Endothelial cell of umbilical vein (primary cell): ENCODE results near the gene FLRT1. TPM values are rescaled to one million over a fixed set of nuclear protein-coding genes. Genes with fewer than 3 reads are reported as not detected.

ENCODE experiments used
- Bru-seq: library from RNA; stranded (reverse); fragments of 400-500 nt; gene quantifications from one replicate; lab custom pipeline; 2021; lab: Mats Ljungman, UMichigan
- BruChase-seq, 2 experiments: library from RNA; stranded (reverse); fragments of 400-500 nt; gene quantifications; one replicate each; lab custom pipeline; 2021; lab: Mats Ljungman, UMichigan
- BruUV-seq: library from RNA; stranded (reverse); fragments of 400-500 nt; replicated peaks from 2 replicates; lab custom pipeline; 2021; lab: Mats Ljungman, UMichigan
- CTCF ChIA-PET: fragments of 300-600, 350-600 bp; sonication (Branson Sonifier 250); formaldehyde crosslinking; loops from one replicate; lab custom pipeline; 2021; ENCODE audit warnings: antibody characterized with exemption, inconsistent platforms; lab: Charles Lee
- POLR2A ChIA-PET: fragments of 300-600, 350-600 bp; sonication (Branson Sonifier 250); formaldehyde crosslinking; loops from one replicate; lab custom pipeline; 2021; ENCODE audit warnings: antibody characterized with exemption, inconsistent platforms; lab: Charles Lee
- DNase-seq: peaks from one replicate; pipeline ENCODE4 v3.0.0-alpha.2; 2011; ENCODE audit warnings: low read depth, low spot score
- FAIRE-seq: peaks from 2 replicates; lab custom pipeline; 2011; peaks lifted over from hg19 to GRCh38; lab: Jason Lieb, UNC
- H2AFZ ChIP-seq: 2 replicates; pipeline ENCODE4 v1.6.0; 2012; ENCODE audit warnings: low read depth, low read length, control low read depth, inconsistent platforms
- H3K27ac ChIP-seq: 2 replicates; pipeline ENCODE4 v1.5.1; 2011; ENCODE audit warnings: low read depth, mild to moderate bottlenecking, control low read depth, low read length, moderate library complexity; ENCODE audit not compliant: insufficient read depth
- H3K27me3 ChIP-seq, 2 experiments: 2 replicates each; pipeline versions ENCODE4 v1.6.0 to v1.6.1; 2011; ENCODE audit warnings: low read length in 2 of 2, mixed read lengths in 1 of 2; ENCODE audit not compliant: control insufficient read depth in 2 of 2, insufficient read depth in 2 of 2
- H3K36me3 ChIP-seq, 2 experiments: 2 replicates in 1 of 2; 3 replicates in 1 of 2; pipeline ENCODE4 v1.5.1; 2011; ENCODE audit warnings: low read length in 2 of 2, mild to moderate bottlenecking in 1 of 2, moderate library complexity in 1 of 2; ENCODE audit not compliant: control insufficient read depth in 2 of 2, insufficient read depth in 2 of 2; ENCODE audit errors: extremely low read depth in 1 of 2
- H3K4me1 ChIP-seq: 3 replicates; pipeline ENCODE4 v1.5.1; 2011; ENCODE audit warnings: mild to moderate bottlenecking, low read length; ENCODE audit not compliant: control insufficient read depth, insufficient read depth; ENCODE audit errors: extremely low read depth
- H3K4me2 ChIP-seq: 2 replicates; pipeline ENCODE4 v1.6.1; 2011; ENCODE audit warnings: low read length, control low read depth, mixed read lengths; ENCODE audit not compliant: insufficient read depth
- H3K4me3 ChIP-seq, 3 experiments: fragments of 200-600 bp in 1 of 3; sonication (generic), shearing (Covaris generic) in 1 of 3; replicated peaks in 1 of 3; 2 replicates each; pipeline ENCODE4 v1.5.1; 2011 to 2016; ENCODE audit warnings: control low read depth in 3 of 3, low read length in 3 of 3, mild to moderate bottlenecking in 2 of 3, inconsistent platforms in 1 of 3, low read depth in 1 of 3, moderate library complexity in 1 of 3; ENCODE audit not compliant: insufficient read depth in 1 of 3
- H3K79me2 ChIP-seq: 2 replicates; pipeline ENCODE4 v1.6.0; 2012; ENCODE audit warnings: low read length, inconsistent platforms; ENCODE audit not compliant: control insufficient read depth, insufficient read depth
- H3K9ac ChIP-seq: replicated peaks from 2 replicates; pipeline ENCODE3; 2011; ENCODE audit warnings: low read length, control low read depth; ENCODE audit not compliant: insufficient read depth; ENCODE audit errors: extremely low read depth
- H3K9me1 ChIP-seq: replicated peaks from 3 replicates; pipeline ENCODE4 v1.6.0; 2011; ENCODE audit warnings: mild to moderate bottlenecking, low read length; ENCODE audit not compliant: control insufficient read depth, insufficient read depth; ENCODE audit errors: extremely low read depth
- H3K9me3 ChIP-seq: replicated peaks from 2 replicates; pipeline ENCODE4 v1.5.1; 2012; ENCODE audit warnings: low read length, inconsistent platforms; ENCODE audit not compliant: control insufficient read depth, insufficient read depth
- H4K20me1 ChIP-seq: replicated peaks from 2 replicates; pipeline ENCODE3; 2011; ENCODE audit warnings: mild to moderate bottlenecking, low read length; ENCODE audit not compliant: control insufficient read depth, insufficient read depth; ENCODE audit errors: extremely low read depth
- CTCF ChIP-seq, 2 donors: IDR thresholded peaks; 1 replicate in 1 of 2; 2 replicates in 1 of 2; pipeline ENCODE4 v1.5.1; 2011; ENCODE audit warnings: low read length in 2 of 2, mild to moderate bottlenecking in 2 of 2, moderate library complexity in 2 of 2, control low read depth in 1 of 2, inconsistent platforms in 1 of 2, low read depth in 1 of 2; ENCODE audit not compliant: insufficient read depth in 1 of 2; ENCODE audit errors: extremely low read depth in 1 of 2
- EZH2 ChIP-seq: IDR thresholded peaks from 2 replicates; pipeline ENCODE4 v1.6.1; 2012; ENCODE audit warnings: borderline replicate concordance, low read depth, mild to moderate bottlenecking, moderate library complexity, low read length, inconsistent platforms; ENCODE audit not compliant: severe bottlenecking
- FOS ChIP-seq: IDR thresholded peaks from 2 replicates; pipeline ENCODE4 v1.6.1; 2011; ENCODE audit warnings: mild to moderate bottlenecking, low read length, moderate library complexity, borderline replicate concordance; ENCODE audit not compliant: insufficient read depth
- GATA2 ChIP-seq: IDR thresholded peaks from 2 replicates; pipeline ENCODE4 v1.7.0; 2011; ENCODE audit warnings: low read depth, mild to moderate bottlenecking, moderate library complexity, mixed read lengths, low read length; ENCODE audit not compliant: insufficient read length, insufficient read depth
- JUN ChIP-seq: IDR thresholded peaks from 2 replicates; pipeline ENCODE4 v1.6.1; 2011; ENCODE audit warnings: borderline replicate concordance, low read depth; ENCODE audit not compliant: insufficient read length, insufficient read depth
- MAX ChIP-seq: IDR thresholded peaks from 2 replicates; pipeline ENCODE4 v1.6.1; 2011; ENCODE audit not compliant: insufficient read depth, insufficient read length
- MYC ChIP-seq: IDR thresholded peaks from one replicate; pipeline ENCODE4 v1.6.1; 2011; ENCODE audit warnings: mild to moderate bottlenecking, low read depth, low read length
- POLR2A ChIP-seq: IDR thresholded peaks from 2 replicates; pipeline ENCODE4 v1.6.1; 2012; ENCODE audit warnings: low read depth, mild to moderate bottlenecking, control low read depth, low read length
- POLR2AphosphoS5 ChIP-seq: IDR thresholded peaks from 2 replicates; pipeline ENCODE4 v1.6.1; 2012; ENCODE audit warnings: low read depth, mild to moderate bottlenecking, control low read depth, low read length, moderate library complexity; ENCODE audit not compliant: insufficient read depth
- dilution Hi-C: fragments of 300-500 bp; cut with MboI; formaldehyde crosslinking; loops from one replicate; pipeline ENCODE4 v1.15.0; 2019; ENCODE audit warnings: low sequenced_read_pairs; ENCODE audit not compliant: extremely low pct_ligation_motif_present
- intact Hi-C: fragments of 100-400 bp; cut with micrococcal nuclease; formaldehyde crosslinking; loops from one replicate; pipeline ENCODE4 v1.10.0; 2022
- long read RNA-seq: library from polyadenylated mRNA; stranded (forward); transcript quantifications from one replicate; pipeline ENCODE4 v2.0.0, GENCODE V29; 2021
- polyA minus RNA-seq, 3 experiments: library from RNA; depleted of rRNA, polyadenylated mRNA; stranded (reverse); fragments of >200 nt; gene quantifications; 1 replicate in 1 of 3; 2 replicates in 2 of 3; pipeline ENCODE4 v1.2.3, GENCODE V29; 2011
- polyA plus RNA-seq, 4 experiments: library from polyadenylated mRNA; depleted of rRNA in 3 of 4; stranded (reverse) in 3 of 4; unstranded in 1 of 4; fragments of >200 nt; gene quantifications; 2 replicates each; pipeline versions ENCODE4 v1.2.1 to v1.2.3, GENCODE V29; 2011 to 2012; ENCODE audit warnings: missing spikeins in 1 of 4
- total RNA-seq: library from RNA; stranded (reverse); gene quantifications from 2 replicates; pipeline ENCODE4 v1.2.3, GENCODE V29; 2021

The FLRT1 gene
- total RNA-seq: not detected in 2 replicates
- polyA plus RNA-seq: not detected in 2 replicates
- not detected in 2 replicates for polyA plus RNA-seq (2011; cell fraction: cytosol; rRNA removed)
- polyA plus RNA-seq (2011; cell fraction: nucleus; rRNA removed): not detected in 2 replicates
- polyA plus RNA-seq (2012): 0.16 and 0.19 TPM in 2 replicates
- polyA minus RNA-seq: not detected in 2 replicates
- polyA minus RNA-seq (2011; cell fraction: cytosol; rRNA and poly(A)+ RNA removed): 0.31 TPM
- polyA minus RNA-seq (2011; cell fraction: nucleus; rRNA and poly(A)+ RNA removed): not detected in 2 replicates
- Bru-seq, nascent RNA: not detected
- BruChase-seq, experiment 1, labeled RNA remaining after a 6-hour chase: not detected
- BruChase-seq, experiment 2, labeled RNA remaining after a 2-hour chase: not detected
- long read RNA-seq: 0 reads

- no peak for DNase-seq
- Histone ChIP-seq H3K36me3 (no peaks in the 10 kb centered on the region), H3K4me2 (no peak within 1 kb of the TSS), H3K79me2 (no peaks in the 10 kb centered on the region), H3K9ac (no peak within 1 kb of the TSS), H3K9me1 (no peaks in the 10 kb centered on the region), H3K27ac (no peak within 1 kb of the TSS), H3K4me3 (peak within 1 kb of the TSS in 1 of 3 experiments; percentile 5), H3K9me3 (no peaks in the 10 kb centered on the region), H4K20me1 (no peaks in the 10 kb centered on the region), H3K27me3 (peaks cover 27 to 37% of the 10 kb centered on the region in 2 experiments), H2AFZ (no peak within 1 kb of the TSS), H3K4me1 (no peaks in the 10 kb centered on the region)
- no peak for FAIRE-seq
- no peak for TF ChIP-seq EZH2
- no peak for TF ChIP-seq GATA2
- TF ChIP-seq FOS: no peak
- TF ChIP-seq JUN: no peak
- TF ChIP-seq MAX: no peak
- no peak for TF ChIP-seq CTCF (IDR thresholded peaks at IDR 0.05; ENCODE audit: extremely low read depth in 1 of 2, insufficient read depth in 1 of 2, low read depth in 1 of 2, low read length in 2 of 2)
- TF ChIP-seq POLR2A: no peak
- TF ChIP-seq POLR2AphosphoS5: no peak
- no peak for TF ChIP-seq MYC
- POLR2A ChIA-PET: no interaction called here
- CTCF ChIA-PET: interaction anchor here (2.1 to 5.0 kb wide), 2 partner anchors 34 to 117 kb away, joined by 4 to 23 read pairs; no protein-coding TSS in a partner anchor
- no TSS peak for BruUV-seq
- dilution Hi-C loops: no loop called here
- intact Hi-C loops: no loop called here
These were observed at the start of gene FLRT1 for GRCh38 chr11:64035576-64035975. Gene FLRT1 (plus strand): TSS chr11:64035931. CDS start chr11:64116268, 80,337 bp downstream.
